Measurements from ENCODE around the gene MYADM.
"Not testable (repeated sequence)": the region's sequence is repeated elsewhere in the genome, so short reads cannot be mapped to it uniquely, and the experiment has no call there.

Gene MYADM, protein sequence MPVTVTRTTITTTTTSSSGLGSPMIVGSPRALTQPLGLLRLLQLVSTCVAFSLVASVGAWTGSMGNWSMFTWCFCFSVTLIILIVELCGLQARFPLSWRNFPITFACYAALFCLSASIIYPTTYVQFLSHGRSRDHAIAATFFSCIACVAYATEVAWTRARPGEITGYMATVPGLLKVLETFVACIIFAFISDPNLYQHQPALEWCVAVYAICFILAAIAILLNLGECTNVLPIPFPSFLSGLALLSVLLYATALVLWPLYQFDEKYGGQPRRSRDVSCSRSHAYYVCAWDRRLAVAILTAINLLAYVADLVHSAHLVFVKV

DNA sequence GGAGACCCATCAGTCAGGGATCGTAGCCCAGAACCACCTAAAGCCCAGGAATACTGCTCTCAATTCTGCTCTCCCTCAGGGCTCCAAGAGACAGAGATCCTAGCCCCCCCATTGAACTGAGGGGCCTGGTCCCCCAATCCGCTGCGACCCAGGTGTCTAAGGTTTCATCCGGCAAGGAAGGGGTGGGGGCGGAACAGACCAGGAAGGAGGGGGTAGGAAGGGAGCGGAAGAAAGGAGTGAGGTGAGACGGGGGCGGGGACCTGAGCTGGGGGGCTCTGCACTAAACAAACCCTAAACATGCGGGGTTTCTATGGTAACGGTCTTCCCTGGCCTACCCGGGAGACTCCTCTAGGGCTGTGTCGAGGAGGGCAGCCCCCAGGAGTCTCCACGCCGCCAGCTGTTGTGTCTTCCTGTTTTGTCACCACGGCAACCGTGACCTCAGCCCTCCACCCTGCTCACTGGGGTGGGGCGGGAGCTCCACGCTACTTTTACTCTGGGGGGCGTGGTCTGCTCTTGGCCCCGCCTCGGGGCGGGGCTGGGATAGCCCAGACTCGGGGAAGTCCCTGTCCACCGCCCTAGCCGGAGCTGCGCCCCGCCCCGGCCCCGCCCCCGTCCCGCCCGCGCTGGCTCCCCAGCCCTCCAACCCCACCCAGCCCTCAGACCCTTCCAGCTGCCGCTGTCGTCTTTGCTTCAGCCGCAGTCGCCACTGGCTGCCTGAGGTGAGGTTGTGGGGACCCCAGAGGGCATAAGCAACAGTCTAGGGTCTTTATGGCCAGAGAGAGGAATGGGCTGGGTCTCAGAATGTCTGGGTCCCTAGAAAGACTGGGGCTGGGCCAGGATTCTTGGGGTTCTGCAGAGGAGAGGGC lies at the start of gene MYADM:
Gene MYADM (plus strand): TSS at position 659 of the 866 bp plus-strand sequence. CDS start 5,647 bp downstream, outside the sequence.
- DNase-seq (ENCODE audit: low read depth), result peak; percentile 99

DNA sequence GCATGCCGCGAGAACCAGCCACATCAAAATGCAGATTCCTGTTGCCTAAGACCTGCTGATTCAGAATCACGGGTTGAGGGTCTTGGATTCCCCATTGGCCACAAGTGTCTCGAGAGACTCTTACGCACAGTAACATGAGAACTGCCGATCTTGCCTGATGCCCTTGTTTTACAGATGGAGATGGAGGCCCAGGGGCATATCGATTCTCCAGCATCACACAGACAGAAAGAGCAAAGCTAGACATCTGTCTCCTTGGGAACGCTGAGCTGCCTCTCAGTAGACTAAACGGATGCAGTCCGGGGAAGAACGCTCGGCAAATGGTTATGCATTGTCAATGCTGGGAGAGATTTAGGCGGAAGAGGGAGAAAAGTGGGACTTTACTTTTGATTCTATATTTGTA lies 48.9 kb upstream of the MYADM start:
- DNase-seq (ENCODE audit: low read depth), result no peak

DNA sequence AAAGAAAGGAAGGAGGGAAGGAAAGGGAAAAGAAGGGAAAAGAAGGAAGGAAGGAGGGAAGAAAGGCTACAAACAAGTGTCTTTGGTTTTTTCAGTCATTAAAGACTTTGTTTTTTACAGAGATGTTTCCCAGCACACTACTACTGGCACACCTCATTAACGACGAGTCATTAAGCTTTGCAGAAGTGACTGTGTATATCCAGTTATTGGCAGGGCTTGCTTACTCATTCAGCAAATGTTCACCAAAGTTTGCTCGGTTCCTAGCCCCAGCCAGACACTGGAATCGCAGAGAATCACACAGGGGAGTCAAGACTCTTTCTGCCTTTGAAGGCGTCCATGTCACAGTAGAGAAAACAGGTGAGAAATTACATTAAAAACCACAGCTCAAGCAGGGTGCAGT lies 47.8 kb upstream of the MYADM start:
- DNase-seq (ENCODE audit: low read depth), result no peak

DNA sequence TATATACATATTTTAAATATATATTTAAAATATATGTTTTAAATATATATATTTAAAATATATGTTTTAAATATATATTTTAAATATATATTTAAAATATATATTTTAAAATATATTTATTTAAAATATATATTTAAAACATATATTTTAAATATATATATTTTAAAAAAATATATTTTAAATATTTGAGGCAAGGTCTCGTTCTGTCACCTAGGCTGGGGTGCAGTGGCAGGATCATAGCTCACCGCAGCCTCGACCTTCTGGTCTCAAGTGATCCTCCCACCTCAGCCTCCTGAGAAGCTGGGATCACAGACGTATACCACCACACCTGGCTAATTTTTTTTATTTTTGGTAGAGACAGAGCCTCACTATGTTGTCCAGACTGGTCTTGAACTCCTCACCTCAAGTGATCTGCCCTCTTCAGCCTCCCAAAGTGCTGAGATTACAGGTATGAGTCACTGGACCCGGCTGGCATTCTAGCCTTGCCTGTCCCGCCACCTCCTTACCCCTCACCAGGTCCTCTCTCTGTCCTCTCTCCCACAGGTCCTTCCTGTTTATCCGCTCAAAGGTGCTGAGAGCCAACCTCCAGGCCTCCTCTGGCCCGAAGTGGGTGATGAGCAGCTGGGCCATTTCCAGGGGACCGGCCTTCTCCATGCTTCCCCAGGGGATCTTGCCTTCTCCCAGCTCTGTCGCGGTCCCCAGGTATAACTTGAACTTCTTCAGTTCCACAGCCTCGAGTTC lies 44.1 kb upstream of the MYADM start:
- no peak for DNase-seq (ENCODE audit: low read depth)

DNA sequence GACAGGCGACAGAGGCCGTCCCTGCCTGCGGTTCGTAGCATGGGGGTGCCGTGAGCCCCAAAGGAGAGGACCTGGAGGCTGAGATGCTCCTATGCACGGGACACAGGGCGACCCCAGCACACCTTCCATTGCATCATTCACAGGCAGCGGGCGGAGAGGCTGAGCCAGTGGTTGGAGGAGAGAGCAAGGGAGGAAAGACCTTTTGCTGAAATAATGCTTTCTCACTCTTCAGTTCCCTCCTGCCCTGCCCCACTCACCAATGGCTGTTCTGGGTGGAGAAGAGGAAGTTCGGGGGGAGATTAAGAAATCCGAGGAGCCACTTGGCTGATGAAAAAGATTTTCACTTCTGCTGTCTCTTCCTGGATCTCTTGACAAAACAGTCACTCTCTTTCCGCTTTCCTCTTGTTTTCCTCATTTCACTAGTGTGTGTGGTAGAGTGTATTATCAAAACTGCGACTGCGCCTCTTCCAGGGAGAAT lies 43.5 kb upstream of the MYADM start, which contains the start of gene NLRP12:
Gene NLRP12 (minus strand): TSS at position 181 of the 478 bp plus-strand sequence. CDS start 140 bp downstream, at position 41.
- no peak for DNase-seq (ENCODE audit: low read depth)

DNA sequence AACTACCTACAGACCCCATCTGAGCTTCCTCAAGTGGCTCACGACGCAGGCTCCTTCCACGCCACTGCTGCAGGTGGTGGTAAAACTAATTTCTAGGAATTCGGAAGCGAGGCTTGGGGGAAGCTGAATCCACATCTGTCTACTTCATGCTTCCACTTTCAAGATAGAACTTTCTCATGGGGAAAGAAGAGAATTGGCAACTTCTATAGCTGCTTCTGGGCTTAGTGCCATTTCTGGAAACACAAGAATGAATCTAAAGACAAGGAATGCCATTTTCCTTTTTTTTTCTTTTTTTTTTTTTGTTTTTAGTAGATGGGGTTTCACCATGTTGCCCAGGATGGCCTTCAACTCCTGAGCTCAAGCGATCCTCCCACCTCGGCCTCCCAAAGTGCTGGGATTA lies 40.8 kb upstream of the MYADM start:
- no peak for DNase-seq (ENCODE audit: low read depth)

DNA sequence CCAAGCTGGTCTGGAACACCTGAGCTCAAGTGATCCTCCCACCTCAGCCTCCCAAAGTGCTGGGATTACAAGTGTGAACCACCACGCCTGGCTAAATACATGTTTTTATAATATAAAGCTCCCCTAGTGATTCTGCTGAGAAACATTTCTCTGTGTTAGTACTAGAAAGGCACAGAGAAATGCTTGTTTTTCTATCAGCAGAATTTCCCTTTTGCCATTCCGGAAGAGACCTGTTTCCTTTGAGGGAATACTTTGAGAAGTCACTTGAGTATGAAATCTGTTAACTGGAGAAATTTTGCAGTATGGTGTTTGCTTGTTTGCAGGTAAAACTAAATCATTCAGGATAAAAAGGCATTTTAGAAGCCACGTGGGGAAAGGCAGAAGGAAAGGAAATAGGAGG lies 39.2 kb upstream of the MYADM start:
- no peak for DNase-seq (ENCODE audit: low read depth)

DNA sequence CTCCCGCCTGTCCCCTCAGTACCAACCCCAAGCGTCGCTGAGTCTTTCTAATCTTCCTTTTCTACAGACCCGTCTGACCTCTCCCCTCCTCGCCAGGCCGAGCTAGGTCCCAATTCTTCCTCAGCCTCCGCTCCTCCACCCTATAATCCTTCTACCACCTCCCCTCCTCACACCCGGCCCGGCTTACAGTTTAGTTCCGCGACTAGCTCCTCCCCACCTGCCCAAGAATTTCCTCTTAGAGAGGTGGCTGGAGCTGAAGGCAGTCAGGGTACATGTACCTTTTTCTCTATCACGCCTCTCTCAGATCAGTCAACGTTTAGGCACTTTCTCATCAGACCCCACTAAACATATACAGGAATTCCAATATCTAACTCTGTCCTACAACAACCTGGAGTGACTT lies 34.8 kb upstream of the MYADM start:
- DNase-seq (ENCODE audit: low read depth), result not testable (repeated sequence)

DNA sequence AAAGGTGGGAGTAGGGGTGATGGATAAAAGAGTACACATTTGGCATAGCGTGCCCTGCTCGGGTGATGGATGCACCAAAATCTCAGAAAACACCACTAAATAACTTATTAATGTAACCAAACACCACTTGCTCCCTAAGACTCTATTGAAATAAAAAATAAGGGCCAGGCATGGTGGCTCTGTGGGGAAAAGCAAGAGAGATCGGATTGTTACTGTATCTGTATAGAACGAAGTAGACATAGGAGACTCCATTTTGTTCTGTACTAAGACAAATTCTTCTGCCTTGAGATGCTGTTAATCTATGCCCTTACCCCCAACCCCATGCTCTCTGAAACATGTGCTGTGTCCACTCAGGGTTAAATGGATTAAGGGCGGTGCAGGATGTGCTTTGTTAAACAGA lies 29.2 kb upstream of the MYADM start:
- DNase-seq (ENCODE audit: low read depth), result not testable (repeated sequence)

DNA sequence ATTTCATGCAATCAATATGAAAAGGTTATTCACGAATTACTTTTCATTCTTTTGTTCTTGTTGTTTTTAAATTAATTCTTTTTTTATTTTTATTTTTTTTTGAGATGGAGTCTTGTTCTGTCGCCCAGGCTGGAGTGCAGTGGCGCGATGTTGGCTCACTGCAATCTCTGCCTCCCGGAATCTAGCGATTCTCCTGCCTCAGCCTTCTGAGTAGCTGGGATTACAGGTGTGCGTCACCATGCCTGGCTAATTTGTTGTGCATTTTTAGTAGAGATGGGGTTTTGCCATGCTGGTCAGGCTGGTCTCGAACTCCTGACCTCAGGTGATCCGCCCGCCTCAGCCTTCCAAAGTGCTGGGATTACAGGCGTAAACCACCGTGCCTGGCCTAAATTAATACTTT lies 27.4 kb upstream of the MYADM start:
- not testable (repeated sequence) for DNase-seq (ENCODE audit: low read depth)

DNA sequence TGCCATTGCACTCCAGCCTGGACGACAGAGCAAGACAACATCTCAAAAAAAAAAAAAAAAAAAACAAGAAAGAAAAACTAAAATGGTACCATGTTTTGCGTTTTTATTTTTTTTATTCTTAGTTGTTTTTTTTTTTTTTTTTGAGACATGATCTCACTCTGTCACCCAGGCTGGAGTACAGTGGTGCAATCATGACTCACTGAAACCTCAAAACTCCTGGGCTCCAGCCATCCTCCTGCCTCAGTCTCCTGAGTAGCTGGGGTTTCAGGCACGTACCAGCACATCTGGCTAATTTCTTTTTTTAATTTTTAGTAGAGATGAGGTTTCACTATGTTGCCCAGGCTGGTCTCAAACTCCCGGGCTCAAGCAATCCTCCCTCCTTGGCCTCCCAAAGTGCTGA lies 26.8 kb upstream of the MYADM start:
- not testable (repeated sequence) for DNase-seq (ENCODE audit: low read depth)

DNA sequence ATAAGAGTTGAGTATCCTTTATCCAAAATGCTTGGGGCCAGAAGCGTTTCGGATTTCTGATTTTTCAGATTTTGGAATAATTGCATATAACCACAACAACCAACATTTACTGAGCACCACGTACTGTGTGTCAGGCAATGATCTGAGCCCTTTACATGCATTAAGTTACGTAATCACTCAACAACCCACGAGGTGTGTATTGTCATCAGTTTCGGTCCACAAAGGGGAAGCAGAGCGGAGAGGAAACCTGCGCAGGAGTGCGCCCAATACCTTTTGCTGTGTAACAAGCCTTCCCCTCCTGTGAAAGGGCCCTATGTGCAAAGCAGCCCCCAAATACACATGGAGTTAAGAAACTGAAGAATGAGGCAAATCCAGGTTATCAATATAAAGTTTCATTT lies 22.8 kb upstream of the MYADM start:
- DNase-seq (ENCODE audit: low read depth), result no peak

DNA sequence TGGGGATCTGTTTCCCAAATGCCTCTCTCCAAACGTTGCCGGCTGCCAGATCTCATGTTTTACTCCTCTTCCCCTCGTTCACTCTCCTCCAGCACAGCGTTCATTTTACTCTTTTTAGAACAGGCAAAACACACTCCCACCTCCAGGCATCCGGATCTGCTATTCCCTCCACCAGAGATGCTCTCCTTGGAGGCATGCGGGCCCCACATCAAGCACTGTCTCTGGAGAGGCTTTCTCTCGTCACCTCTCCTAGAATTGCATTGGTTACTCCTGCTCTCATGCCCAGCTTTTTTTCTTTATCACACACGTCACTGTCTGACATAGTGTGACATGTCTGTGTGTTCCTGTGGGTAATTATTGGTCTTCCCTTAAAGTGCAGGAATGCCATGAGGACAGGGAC lies 20.1 kb upstream of the MYADM start:
- DNase-seq (ENCODE audit: low read depth), result no peak

DNA sequence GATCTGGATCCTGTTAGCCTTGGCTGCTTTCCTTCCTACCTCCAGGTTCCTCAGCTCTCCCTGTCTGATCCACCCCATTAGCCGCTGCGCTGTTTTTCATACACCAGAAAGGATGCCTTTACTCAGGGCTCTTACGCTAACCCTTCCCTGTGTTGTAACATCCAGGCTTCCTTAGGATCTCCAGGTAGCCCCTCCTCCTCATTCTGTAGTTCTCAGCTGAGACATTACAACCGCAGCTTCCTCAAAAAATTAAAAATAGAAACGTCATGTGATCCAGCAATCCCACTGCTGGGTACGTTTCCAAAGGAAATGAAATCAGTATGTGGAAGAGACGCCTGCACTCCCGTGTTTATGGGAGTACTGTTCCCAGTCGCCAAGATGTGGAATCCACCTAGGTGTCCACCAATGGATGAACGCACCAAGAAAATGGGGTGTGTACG lies 18.4 kb upstream of the MYADM start:
- no peak for DNase-seq (ENCODE audit: low read depth)

DNA sequence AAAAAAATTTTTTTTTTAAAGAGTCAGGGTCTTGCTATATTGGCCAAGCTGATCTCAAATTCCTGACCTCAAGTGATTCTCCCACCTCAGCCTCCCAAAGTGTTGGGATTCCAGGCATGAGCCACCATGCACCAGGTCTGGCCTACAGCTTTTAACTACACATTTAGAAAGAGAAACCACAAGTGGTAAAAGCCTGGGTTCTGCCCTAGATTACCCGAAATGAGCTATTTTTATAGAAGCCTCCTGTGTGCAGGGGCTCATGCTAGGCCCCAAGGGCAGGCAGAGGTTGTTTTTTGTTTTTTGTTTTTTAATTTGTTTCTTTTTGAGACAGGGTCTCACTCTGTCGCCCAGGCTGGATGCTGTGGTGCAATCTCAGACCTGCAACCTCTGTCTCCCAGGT lies 14.0 kb upstream of the MYADM start:
- DNase-seq (ENCODE audit: low read depth), result no peak

DNA sequence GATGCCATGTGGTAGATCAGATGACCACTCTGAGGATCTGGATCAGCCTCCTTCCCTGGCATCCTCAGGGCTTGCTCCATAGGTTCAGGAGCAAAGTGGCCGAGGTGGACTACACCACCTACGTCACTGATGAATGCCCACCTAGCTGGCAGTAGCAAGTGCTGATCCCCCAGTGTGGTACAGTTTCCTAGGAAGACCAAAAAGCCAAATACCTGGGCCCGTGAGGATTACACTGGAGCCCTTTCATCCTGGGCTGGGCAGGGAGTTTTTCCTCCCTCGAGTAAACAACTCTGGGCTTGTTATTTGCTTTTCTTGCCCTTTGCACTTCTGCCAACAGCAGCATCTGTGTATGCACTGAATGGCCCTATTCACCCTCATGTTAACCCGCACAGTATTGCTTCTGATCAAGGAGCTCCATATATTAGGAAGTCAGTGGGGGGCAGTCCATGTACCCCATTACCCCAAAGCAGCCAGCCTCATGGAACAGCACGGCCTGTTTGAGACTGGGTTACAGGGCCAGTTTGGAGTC lies 3.3 kb upstream of the MYADM start:
- no peak for DNase-seq (ENCODE audit: low read depth)

DNA sequence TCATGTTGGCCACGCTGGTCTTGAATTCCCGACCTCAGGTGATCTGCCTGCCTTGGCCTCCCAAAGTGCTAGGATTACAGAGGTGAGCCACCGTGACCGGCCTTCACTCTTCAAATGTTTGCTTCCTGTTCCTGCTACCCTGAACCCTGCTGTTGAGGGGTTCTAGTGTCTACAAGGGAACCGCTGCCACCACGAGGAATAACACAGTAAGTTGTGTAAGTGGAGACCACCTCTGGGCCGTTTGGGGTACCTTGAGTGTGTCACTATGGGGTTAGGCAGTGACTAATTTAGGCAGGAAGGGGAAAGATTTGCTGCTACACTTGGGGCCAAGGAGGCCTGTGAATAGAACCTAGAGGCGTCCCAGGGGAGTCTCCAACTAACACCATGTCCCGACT lies 2.2 kb upstream of the MYADM start:
- no peak for DNase-seq (ENCODE audit: low read depth)

DNA sequence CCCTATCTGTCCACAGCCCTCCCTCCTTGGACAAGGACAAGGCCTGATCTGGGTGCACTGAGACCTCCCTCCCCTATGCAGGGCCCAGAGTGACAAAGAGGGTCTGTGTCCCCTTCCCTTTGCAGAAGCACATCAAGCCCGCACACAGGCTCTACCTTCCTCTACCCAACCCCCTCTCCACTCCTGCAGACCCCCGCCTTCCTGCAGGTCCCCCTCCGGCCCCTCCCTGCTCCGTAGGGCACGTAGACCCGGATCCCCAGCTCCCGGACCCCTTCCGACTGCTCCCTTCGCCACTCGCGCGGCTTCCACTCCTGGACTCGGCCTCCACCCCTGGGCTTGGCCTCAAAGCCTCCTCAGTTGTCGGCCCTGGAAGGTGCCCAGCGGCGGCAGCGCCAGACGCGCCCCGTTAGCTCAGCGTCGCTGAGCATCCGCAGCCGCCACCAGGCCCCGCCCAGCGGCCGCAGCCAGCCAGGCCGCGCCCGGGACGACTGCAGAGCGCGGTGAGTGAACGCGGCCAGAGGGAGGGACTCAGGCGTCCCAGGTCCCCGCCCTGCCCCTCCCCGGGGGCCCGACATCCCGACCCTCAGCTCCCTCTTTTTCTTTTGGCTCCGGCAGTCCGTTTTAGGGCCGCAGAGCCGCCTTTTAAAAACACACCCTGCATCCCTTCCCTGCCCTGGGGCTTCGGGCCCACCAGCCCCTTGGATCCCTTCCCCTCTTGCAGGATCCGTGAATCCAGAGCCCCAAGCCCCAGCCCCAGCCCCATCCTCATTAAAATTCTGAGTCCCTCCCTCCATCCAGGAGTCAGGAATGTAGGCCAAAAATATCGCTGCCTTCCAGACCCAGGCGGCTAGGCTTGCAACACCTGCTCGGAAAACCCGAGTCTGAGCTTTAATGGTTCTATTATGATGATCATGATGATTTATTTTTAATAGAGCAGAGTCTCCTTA lies 1.5 kb upstream of the MYADM start:
- peak; percentile 64 for DNase-seq (ENCODE audit: low read depth)

DNA sequence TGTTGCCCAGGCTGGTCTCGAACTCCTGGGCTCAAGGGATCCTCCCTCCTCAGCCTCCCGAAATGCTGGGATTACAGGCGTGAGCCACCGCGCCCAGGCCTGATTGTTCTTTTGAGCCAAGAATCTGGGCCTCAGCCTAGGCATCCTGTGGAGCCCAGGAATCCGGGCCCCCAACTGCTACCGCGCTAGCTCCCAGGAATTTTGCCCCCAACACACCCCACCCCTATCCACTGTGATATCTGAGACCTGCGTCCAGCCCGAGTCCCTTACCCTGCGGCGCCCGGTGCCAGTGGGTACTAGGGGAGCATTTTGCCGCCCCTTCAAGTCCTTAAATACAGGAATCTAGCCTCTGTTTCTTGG lies 838 bp upstream of the MYADM start:
- DNase-seq (ENCODE audit: low read depth), result no peak

DNA sequence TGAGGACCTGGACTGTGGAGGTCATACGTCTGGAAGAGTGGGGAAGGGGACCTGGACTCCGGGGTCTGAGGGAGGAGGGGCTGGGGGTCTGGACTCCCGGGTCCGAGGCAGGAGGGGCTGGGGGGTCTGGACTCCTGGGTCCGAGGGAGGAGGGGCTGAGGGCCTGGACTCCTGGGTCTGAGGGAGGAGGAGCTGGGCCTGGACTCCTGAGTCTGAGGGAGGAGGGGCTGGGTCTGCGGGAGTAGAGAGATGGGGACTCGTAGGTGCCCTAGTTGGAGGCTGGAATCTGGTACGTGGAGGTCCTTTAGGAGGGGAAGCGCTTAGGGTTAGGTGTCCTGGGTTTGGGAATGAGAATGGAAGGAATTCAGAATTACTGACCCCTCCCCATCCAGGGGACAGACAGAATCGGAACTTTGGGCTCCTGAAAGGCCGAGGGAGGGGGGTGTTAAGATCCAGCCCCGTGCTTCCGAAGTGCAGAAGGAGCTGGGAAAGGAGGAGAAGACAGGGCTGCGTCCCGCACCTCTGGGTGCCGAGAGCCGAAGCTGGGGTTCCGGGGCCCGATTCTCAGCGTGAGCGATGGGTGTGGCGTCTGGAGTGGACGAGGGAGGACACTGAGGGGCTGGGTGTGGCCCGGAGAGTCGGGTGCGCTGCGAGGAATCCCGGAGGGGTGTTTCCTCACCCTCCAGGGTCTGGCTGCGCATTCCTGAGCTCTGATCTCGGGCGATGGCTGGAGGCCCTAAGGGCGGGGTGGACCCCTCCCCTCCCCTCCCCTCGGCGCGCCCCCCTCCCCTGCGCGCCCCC lies 608 bp downstream of the MYADM start:
- DNase-seq (ENCODE audit: low read depth), result no peak
